GM23248 (cell line): ENCODE results near the gene STK17B. TPM values are rescaled to one million over a fixed set of nuclear protein-coding genes. Genes with fewer than 3 reads are reported as not detected.
A peak's percentile ranks its signal among the peaks of the same experiment; 100 is the strongest.

Experiments
- DNase-seq: peaks from one replicate; pipeline ENCODE4 v3.0.0-alpha.2; 2015
- H2AFZ ChIP-seq: fragments of 200-600 bp; sonication (generic); 2 replicates; pipeline ENCODE4 v1.6.1; 2016; ENCODE audit warnings: antibody characterized with exemption
- H3F3A ChIP-seq: fragments of 200-600 bp; sonication (generic); 2 replicates; pipeline ENCODE4 v1.6.1; 2016; ENCODE audit warnings: mild to moderate bottlenecking, antibody characterized with exemption, mixed run types; ENCODE audit not compliant: insufficient read depth
- H3K27ac ChIP-seq: fragments of 200-600 bp; sonication (generic); 2 replicates; pipeline ENCODE4 v1.5.1; 2016; ENCODE audit warnings: mild to moderate bottlenecking
- H3K27me3 ChIP-seq: fragments of 200-600 bp; sonication (generic); replicated peaks from 2 replicates; pipeline ENCODE4 v1.6.1; 2016; ENCODE audit warnings: mild to moderate bottlenecking; ENCODE audit not compliant: insufficient read depth
- H3K36me3 ChIP-seq: fragments of 200-600 bp; sonication (generic); 2 replicates; pipeline ENCODE4 v1.6.1; 2016; ENCODE audit warnings: low read depth, mild to moderate bottlenecking
- H3K4me1 ChIP-seq: fragments of 200-600 bp; sonication (generic); 2 replicates; pipeline ENCODE4 v1.6.1; 2016; ENCODE audit warnings: mild to moderate bottlenecking; ENCODE audit not compliant: insufficient read depth
- H3K4me2 ChIP-seq: fragments of 200-600 bp; sonication (generic); one replicate; pipeline ENCODE4 v1.6.1; 2016; ENCODE audit warnings: mild to moderate bottlenecking; ENCODE audit not compliant: unreplicated experiment
- H3K4me3 ChIP-seq: fragments of 200-600 bp; sonication (generic); 2 replicates; pipeline ENCODE4 v1.5.1; 2016; ENCODE audit warnings: mild to moderate bottlenecking
- H3K79me2 ChIP-seq: fragments of 200-600 bp; sonication (generic); 2 replicates; pipeline ENCODE4 v1.6.1; 2016; ENCODE audit warnings: mild to moderate bottlenecking; ENCODE audit not compliant: insufficient read depth
- H3K9ac ChIP-seq: fragments of 200-600 bp; sonication (generic); 2 replicates; pipeline ENCODE4 v1.6.1; 2016; ENCODE audit warnings: mild to moderate bottlenecking
- H3K9me2 ChIP-seq: fragments of 200-600 bp; sonication (generic); 2 replicates; pipeline ENCODE4 v1.6.1; 2016; ENCODE audit warnings: mixed run types, mild to moderate bottlenecking, moderate library complexity; ENCODE audit not compliant: insufficient read depth
- H3K9me3 ChIP-seq: fragments of 200-600 bp; sonication (generic); one replicate; pipeline ENCODE4 v1.6.1; 2017; ENCODE audit warnings: low read depth
- H4K20me1 ChIP-seq: fragments of 200-600 bp; sonication (generic); 2 replicates; pipeline ENCODE4 v1.6.0; 2016; ENCODE audit not compliant: insufficient read depth
- EZH2 ChIP-seq: fragments of 200-600 bp; sonication (generic); IDR thresholded peaks from 2 replicates; pipeline ENCODE4 v1.6.1; 2018; ENCODE audit warnings: antibody characterized with exemption, mild to moderate bottlenecking; ENCODE audit not compliant: insufficient read depth, poor library complexity, severe bottlenecking
- EZH2phosphoT487 ChIP-seq: fragments of 200-600 bp; sonication (generic); IDR thresholded peaks from 2 replicates; pipeline ENCODE4 v1.6.1; 2018; ENCODE audit warnings: antibody characterized with exemption, moderate library complexity, mild to moderate bottlenecking, low read depth; ENCODE audit not compliant: insufficient read depth
- WGBS, 2 experiments: methylation state at CpG; one replicate each; pipeline ENCODE4 v1.1.6; 2015 to 2017; ENCODE audit warnings: low lambda C conversion rate in 2 of 2, low coverage in 1 of 2; ENCODE audit errors: missing lambda C conversion rate in 2 of 2; 5-methylcytosine and 5-hydroxymethylcytosine counted together
- in situ Hi-C: fragments of 300-500 bp; cut with MboI; formaldehyde crosslinking; loops from 2 replicates; pipeline ENCODE4 v1.15.0; 2020
- polyA plus RNA-seq: library from polyadenylated mRNA; unstranded; fragments of >200 nt; fragmentation: Nextera tagmentation; extraction: Ambion mirVana; gene quantifications from 2 replicates; pipeline ENCODE4 v1.2.1, GENCODE V29; 2016
- total RNA-seq: library from RNA; depleted of rRNA; stranded (reverse); fragments of >200 nt; shearing (Covaris generic); gene quantifications from 2 replicates; pipeline ENCODE4 v1.2.3, GENCODE V29; 2014

The STK17B gene
- total and polyA plus RNA-seq, 2 experiments from 2014 or later: 13.7 to 23.6 TPM

DNA sequence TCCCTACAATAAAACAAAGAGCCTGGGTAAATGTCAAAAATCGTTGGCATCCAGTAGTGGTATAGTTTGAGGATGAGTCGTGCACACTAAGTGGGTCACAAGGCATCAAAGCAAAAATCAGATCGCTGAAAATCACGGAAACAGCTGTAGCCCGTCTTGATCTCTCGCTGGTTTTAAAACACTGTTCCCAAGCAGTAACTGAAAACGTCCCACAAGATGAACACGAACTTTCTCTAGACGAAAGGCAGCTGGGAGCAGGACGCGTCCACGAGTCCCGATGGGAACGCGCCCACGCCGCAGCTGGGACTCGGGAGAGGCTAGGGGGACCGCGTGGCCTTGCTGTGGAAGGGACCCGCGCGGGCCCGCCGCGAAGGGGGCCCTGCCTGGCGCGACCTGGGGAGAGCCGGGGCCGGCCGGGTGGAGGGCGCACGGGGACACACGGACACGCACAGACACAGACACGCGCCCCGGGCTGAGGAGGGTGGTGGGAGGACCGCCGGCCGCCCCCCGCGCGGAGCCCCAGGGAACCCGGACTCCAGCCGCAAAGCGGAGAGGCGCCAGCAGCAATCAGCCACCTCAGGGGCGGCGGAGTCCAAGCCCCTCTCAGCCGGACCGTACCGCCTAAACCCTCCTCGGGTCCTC lies 651 bp downstream of the STK17B start:
- Histone ChIP-seq H3K9me2 (no peaks in the 10 kb centered on the region), H3K27me3 (no peaks in the 10 kb centered on the region), H3K4me2 (peak overlapping the region; percentile 94), H4K20me1 (no peaks in the 10 kb centered on the region), H3K4me1 (peaks cover 39% of the 10 kb centered on the region), H3K36me3 (no peaks in the 10 kb centered on the region), H3K4me3 (peak overlapping the region; percentile 97), H3F3A (peaks cover 32% of the 10 kb centered on the region), H3K79me2 (peaks cover 50% of the 10 kb centered on the region), H3K9me3 (no peaks in the 10 kb centered on the region), H2AFZ (peak overlapping the region; percentile 86), H3K27ac (peak overlapping the region; percentile 76), H3K9ac (peak overlapping the region; percentile 89)
- peak; percentile 74 for DNase-seq
- in situ Hi-C loops: no loop called here
- no peak for TF ChIP-seq EZH2phosphoT487
- TF ChIP-seq EZH2: no peak
- WGBS, 2 experiments: 0 to 1% methylated on average over 30 to 38 of the region's 54 CpGs

DNA sequence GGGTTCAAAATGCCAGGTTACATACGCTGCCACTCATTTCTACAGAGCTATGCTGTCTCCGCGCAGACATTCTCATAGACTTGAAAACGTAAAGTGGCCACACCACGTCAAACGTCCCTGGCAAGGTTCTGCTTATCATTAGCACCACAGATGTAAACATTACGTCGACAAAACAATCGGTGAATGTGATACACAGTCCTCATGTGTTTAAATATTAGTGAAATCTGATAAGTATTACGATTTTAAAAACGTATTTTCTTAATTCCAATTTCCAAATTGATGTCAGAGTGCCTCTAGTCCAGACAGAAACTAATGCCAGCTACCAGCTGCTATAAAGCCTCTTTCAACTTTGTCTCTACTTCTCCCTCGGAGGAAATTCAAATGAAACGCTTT lies 1.2 kb downstream of the STK17B start:
- no peaks in the 10 kb centered on the region for H3K9me2 ChIP-seq
- in situ Hi-C loops: no loop called here
- peaks cover 40% of the 10 kb centered on the region for H3K4me1 ChIP-seq
- TF ChIP-seq EZH2phosphoT487 (no peak), EZH2 (no peak)
- no peaks in the 10 kb centered on the region for H3K27me3 ChIP-seq
- H2AFZ ChIP-seq: peak overlapping the region; percentile 86
- DNase-seq: peak; percentile 69
- H3K9ac ChIP-seq: peak overlapping the region; percentile 89
- peak overlapping the region; percentile 76 for H3K27ac ChIP-seq
- H3K36me3 ChIP-seq: no peaks in the 10 kb centered on the region
- WGBS, 2 experiments: 1 to 3% methylated on average over 13 of the region's 13 CpGs
- H3K9me3 ChIP-seq: no peaks in the 10 kb centered on the region
- no peaks in the 10 kb centered on the region for H4K20me1 ChIP-seq
- H3K4me2 ChIP-seq: peak overlapping the region; percentile 94
- peak overlapping the region; percentile 97 for H3K4me3 ChIP-seq
- peaks cover 55% of the 10 kb centered on the region for H3K79me2 ChIP-seq
- H3F3A ChIP-seq: peaks cover 32% of the 10 kb centered on the region

DNA sequence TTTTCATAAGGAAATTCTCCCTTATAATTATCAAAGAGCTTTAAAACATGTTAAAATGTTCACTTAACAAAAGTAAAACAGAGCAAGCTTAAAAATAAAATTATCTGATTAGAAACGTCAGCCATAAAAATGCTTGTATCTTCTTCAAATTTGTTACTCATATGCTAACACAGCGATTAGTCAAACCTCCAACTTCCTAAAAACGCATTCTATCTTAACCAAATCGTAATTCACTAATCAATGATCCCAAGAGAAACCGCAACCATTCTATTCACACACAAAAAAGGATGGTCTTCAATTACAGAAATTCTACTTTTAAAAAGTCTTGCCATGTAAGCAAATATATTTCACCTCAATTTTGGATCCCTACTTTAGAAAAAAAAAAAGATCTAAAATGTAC lies 1.9 kb downstream of the STK17B start:
- Histone ChIP-seq H3K4me1 (peaks cover 40% of the 10 kb centered on the region), H3K27me3 (no peaks in the 10 kb centered on the region), H3K79me2 (peaks cover 62% of the 10 kb centered on the region), H3K9me3 (no peaks in the 10 kb centered on the region), H3K27ac (peak overlapping the region; percentile 76; the same call in 1 of the 2 replicates), H3K4me2 (peak overlapping the region; percentile 94), H2AFZ (peak overlapping the region; percentile 86), H3K36me3 (no peaks in the 10 kb centered on the region), H3K4me3 (peak overlapping the region; percentile 97), H3K9me2 (no peaks in the 10 kb centered on the region), H4K20me1 (no peaks in the 10 kb centered on the region), H3K9ac (peak overlapping the region; percentile 89), H3F3A (peaks cover 32% of the 10 kb centered on the region)
- 18 to 19% methylated on average over 5 of the region's 5 CpGs for WGBS, 2 experiments
- DNase-seq: peak; percentile 43
- in situ Hi-C loops: no loop called here
- TF ChIP-seq EZH2phosphoT487 (no peak), EZH2 (no peak)

DNA sequence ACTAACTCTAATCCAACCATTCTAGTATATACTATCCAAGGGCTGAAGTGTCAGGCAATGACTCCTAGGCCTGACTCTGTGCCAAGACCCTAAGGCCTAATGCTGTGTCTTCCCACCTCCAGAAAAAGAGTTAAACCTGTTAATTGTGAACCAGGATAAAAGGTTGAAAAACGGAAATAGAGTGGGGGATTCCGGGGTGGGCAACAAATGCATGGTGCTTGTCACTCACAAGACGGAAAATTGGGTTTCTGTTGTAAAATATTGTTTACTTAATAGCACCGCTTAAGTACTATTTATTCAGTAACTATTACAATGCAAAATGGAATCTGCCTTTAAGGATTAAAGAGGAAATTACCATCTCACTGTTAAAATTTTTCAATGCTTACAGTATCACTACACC lies 3.2 kb downstream of the STK17B start:
- Histone ChIP-seq H3K9ac (no peak overlapping the region), H2AFZ (no peak overlapping the region), H3K36me3 (no peaks in the 10 kb centered on the region), H3K9me2 (no peaks in the 10 kb centered on the region), H3K4me3 (peak overlapping the region; percentile 12; the same call in 1 of the 2 replicates), H3K27ac (no peak overlapping the region), H3K27me3 (no peaks in the 10 kb centered on the region), H3K9me3 (no peaks in the 10 kb centered on the region), H3K4me2 (peak overlapping the region; percentile 94), H3F3A (peaks cover 32% of the 10 kb centered on the region), H3K4me1 (peaks cover 40% of the 10 kb centered on the region), H3K79me2 (peaks cover 75% of the 10 kb centered on the region), H4K20me1 (no peaks in the 10 kb centered on the region)
- in situ Hi-C loops: no loop called here
- DNase-seq: peak; percentile 60
- no peak for TF ChIP-seq EZH2
- no peak for TF ChIP-seq EZH2phosphoT487
- 88 to 91% methylated on average over 4 of the region's 4 CpGs for WGBS, 2 experiments
